Measurements from ENCODE around the gene TTLL3. TPM values are rescaled to one million over a fixed set of nuclear protein-coding genes. Genes with fewer than 3 reads are reported as not detected.

TTLL3 gene
- total RNA-seq (2012; rRNA removed) (5.8 and 6.8 TPM in 2 replicates), polyA plus RNA-seq (2012; rRNA removed) (37.4 and 43.4 TPM in 2 replicates), Bru-seq, nascent RNA (percentile 63 among the genes with signal in this experiment), BruChase-seq, experiment 1, labeled RNA remaining after a 6-hour chase (percentile 83 among the genes with signal in this experiment), BruChase-seq, experiment 2, labeled RNA remaining after a 2-hour chase (percentile 74 among the genes with signal in this experiment)
- 11.2 TPM in 2 replicates for polyA plus RNA-seq (2012; cell fraction: cytosol; rRNA removed)
- 411 and 417 TPM in 2 replicates for polyA plus RNA-seq (2012; cell fraction: nucleus; rRNA removed; ENCODE audit: low replicate concordance)
- long read RNA-seq, partial matches to known transcripts, result 6 of 21 reads
- long read RNA-seq, other reads (novel, unspliced or antisense), result 13 of 21 reads

- peak; percentile 82 for ATAC-seq (ENCODE audit: low read depth)
- Histone ChIP-seq H2AK5ac (ENCODE audit: low read depth, low read length) (peak within 1 kb of the TSS; percentile 79), H4K5ac (ENCODE audit: low read depth, low read length) (peak within 1 kb of the TSS; percentile 59), H2BK15ac (ENCODE audit: low read depth, low read length) (no peak within 1 kb of the TSS; the same call in 2 of the 3 replicates), H4K91ac (ENCODE audit: insufficient read depth, low read depth, low read length) (peak within 1 kb of the TSS; percentile 66), H3K4me1 (ENCODE audit: control insufficient read depth, insufficient read depth, low read length) (peaks cover 7% of the 10 kb centered on the region), H3K36me3 (ENCODE audit: control insufficient read depth, insufficient read depth, low read length) (peaks cover 29% of the 10 kb centered on the region), H3K18ac (ENCODE audit: low read depth, low read length) (peak within 1 kb of the TSS; percentile 18; the same call in 1 of the 2 replicates), H3K27me3 (ENCODE audit: control insufficient read depth, insufficient read depth, low read length) (no peaks in the 10 kb centered on the region), H3K4me3 (ENCODE audit: insufficient read depth, low read depth, low read length) (peak within 1 kb of the TSS; percentile 46), H2BK20ac (ENCODE audit: low read depth, low read length) (no peak within 1 kb of the TSS), H3K14ac (replicated peaks; ENCODE audit: low read depth, low read length) (peak within 1 kb of the TSS; percentile 68), H2BK5ac (ENCODE audit: low read depth, low read length, poor library complexity, severe bottlenecking) (peak within 1 kb of the TSS; percentile 9), H3K23ac (ENCODE audit: low read depth, low read length) (peak within 1 kb of the TSS; percentile 81), H3K4ac (ENCODE audit: low read depth, low read length) (peak within 1 kb of the TSS; percentile 81), H4K20me1 (ENCODE audit: insufficient read depth, low read length) (peaks cover 11% of the 10 kb centered on the region), H3K56ac (ENCODE audit: extremely low read depth, insufficient read depth, low read length) (peak within 1 kb of the TSS; percentile 50; the same call in 1 of the 2 replicates), H2BK120ac (ENCODE audit: low read depth, low read length) (peak within 1 kb of the TSS; percentile 51), H4K8ac (ENCODE audit: low read depth in 2 of 2, low read length in 2 of 2) (peak within 1 kb of the TSS; percentile 72 to 93), H3K9me3 (ENCODE audit: control insufficient read depth, insufficient read depth, low read length) (no peaks in the 10 kb centered on the region), H3K9ac (ENCODE audit: low read depth, low read length) (peak within 1 kb of the TSS; percentile 71), H3K79me1 (ENCODE audit: low read depth in 1 of 2, low read length in 2 of 2) (peaks cover 0 to 14% of the 10 kb centered on the region in 2 experiments; a peak in 3 of 4 replicates), H2AK9ac (replicated peaks; ENCODE audit: low read depth, low read length, poor library complexity) (peak within 1 kb of the TSS; percentile 95), H3K27ac (ENCODE audit: insufficient read depth, low read length) (peak within 1 kb of the TSS; percentile 43), H3K4me2 (ENCODE audit: low read depth, low read length) (peak within 1 kb of the TSS; percentile 75), H3K9me1 (ENCODE audit: insufficient read depth, low read length) (peaks cover 4% of the 10 kb centered on the region), H2AFZ (replicated peaks; ENCODE audit: low read length, poor library complexity) (peak within 1 kb of the TSS; percentile 87)
- POLR2A ChIA-PET (ENCODE audit: unreplicated experiment), result no interaction called here
- dilution Hi-C loops (cut with HindIII; ENCODE audit: low sequenced_read_pairs, unreplicated experiment) (no loop called here), in situ Hi-C loops (cut with MboI; ENCODE audit: low sequenced_read_pairs) (no loop called here), intact Hi-C loops (cut with micrococcal nuclease) (no loop called here)
- TF ChIP-seq MXI1 (IDR thresholded peaks at IDR 0.05; ENCODE audit: borderline replicate concordance, low read depth, low read length) (0 out of 2 replicates have a peak, but pooled peaks have one; percentile 31), MAZ (IDR thresholded peaks at IDR 0.05; ENCODE audit: borderline replicate concordance, low read depth, low read length) (peak; percentile 43; the same call in 1 of the 2 replicates), FOS (IDR thresholded peaks at IDR 0.05; ENCODE audit: low read depth, low read length) (no peak)
- WGBS, 2 experiments (ENCODE audit: extremely low coverage in 2 of 2, insufficient read length in 1 of 2), result 3% methylated on average over 35 of the region's 76 CpGs; no CpG with 5 or more reads in 1 of the 2 experiments
- no TSS peak for BruUV-seq (replicated peaks)
- peak; percentile 36 for DNase-seq
- CTCF ChIA-PET, result no interaction called here
Measured at GRCh38 chr3:9809615-9810432, at the start of gene TTLL3. TSS of gene TTLL3 (plus strand) at chr3:9810262. CDS start at chr3:9810662, 400 bp downstream.
